HG03139 (cell line): ENCODE results near the gene GNAI3.
"Not testable (repeated sequence)": the region's sequence is repeated elsewhere in the genome, so short reads cannot be mapped to it uniquely, and the experiment has no call there.

Source experiments
- ATAC-seq: cut with Tn5 transposase; IDR thresholded peaks from one replicate; pipeline ENCODE4 v1.9.1; 2021; ENCODE audit not compliant: unreplicated experiment

The GNAI3 gene

GRCh38 chr1:109657970-109658369, 109.6 kb downstream of the GNAI3 start:
- ATAC-seq = no peak

GRCh38 chr1:109658533-109659042, 110.2 kb downstream of the GNAI3 start:
- no peak for ATAC-seq

- no peak for ATAC-seq
Measured at GRCh38 chr1:109659145-109659544, 110.7 kb downstream of the GNAI3 start.

- ATAC-seq = no peak
Measured at GRCh38 chr1:109659997-109660690, 111.7 kb downstream of the GNAI3 start.

GRCh38 chr1:109660691-109661026, 112.2 kb downstream of the GNAI3 start:
- not testable (repeated sequence) for ATAC-seq

GRCh38 chr1:109661391-109661790, 113.0 kb downstream of the GNAI3 start:
- ATAC-seq = no peak

GRCh38 chr1:109664671-109665070, 116.3 kb downstream of the GNAI3 start:
- no peak for ATAC-seq

GRCh38 chr1:109667452-109668122, 119.2 kb downstream of the GNAI3 start, which contains the start of gene GSTM2:
GSTM2 (plus strand) TSS chr1:109668057; CDS start chr1:109668116, 59 bp downstream.
- peak; percentile 91 for ATAC-seq
